Measurements from ENCODE around the gene PHLDA3. TPM values are rescaled to one million over a fixed set of nuclear protein-coding genes. Genes with fewer than 3 reads are reported as not detected.

The PHLDA3 gene
- total and polyA plus RNA-seq, 7 donors, result 3.2 to 135 (median 93.4) TPM

- 73 to 78% methylated on average over 5 of the region's 5 CpGs for WGBS, 2 donors
- intact Hi-C loops (cut with DNase I), result loop anchor here (1.0 to 2.0 kb wide), 2 partner anchors 32 to 64 kb away; no protein-coding TSS in a partner anchor
- no peaks in the 10 kb centered on the region for H3K9me3 ChIP-seq
- DNase-seq, result peak; percentile 80
- no peaks in the 10 kb centered on the region for H3K27me3 ChIP-seq
- H3K27ac ChIP-seq, result peak overlapping the region; percentile 9 to 78 (median 70)
- peaks cover 0 to 35% (median 34%) of the 10 kb centered on the region in 4 donors for H3K4me1 ChIP-seq
- H3K4me3 ChIP-seq, result no peak overlapping the region
- TF ChIP-seq, protein P1, sequence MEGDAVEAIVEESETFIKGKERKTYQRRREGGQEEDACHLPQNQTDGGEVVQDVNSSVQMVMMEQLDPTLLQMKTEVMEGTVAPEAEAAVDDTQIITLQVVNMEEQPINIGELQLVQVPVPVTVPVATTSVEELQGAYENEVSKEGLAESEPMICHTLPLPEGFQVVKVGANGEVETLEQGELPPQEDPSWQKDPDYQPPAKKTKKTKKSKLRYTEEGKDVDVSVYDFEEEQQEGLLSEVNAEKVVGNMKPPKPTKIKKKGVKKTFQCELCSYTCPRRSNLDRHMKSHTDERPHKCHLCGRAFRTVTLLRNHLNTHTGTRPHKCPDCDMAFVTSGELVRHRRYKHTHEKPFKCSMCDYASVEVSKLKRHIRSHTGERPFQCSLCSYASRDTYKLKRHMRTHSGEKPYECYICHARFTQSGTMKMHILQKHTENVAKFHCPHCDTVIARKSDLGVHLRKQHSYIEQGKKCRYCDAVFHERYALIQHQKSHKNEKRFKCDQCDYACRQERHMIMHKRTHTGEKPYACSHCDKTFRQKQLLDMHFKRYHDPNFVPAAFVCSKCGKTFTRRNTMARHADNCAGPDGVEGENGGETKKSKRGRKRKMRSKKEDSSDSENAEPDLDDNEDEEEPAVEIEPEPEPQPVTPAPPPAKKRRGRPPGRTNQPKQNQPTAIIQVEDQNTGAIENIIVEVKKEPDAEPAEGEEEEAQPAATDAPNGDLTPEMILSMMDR (IDR thresholded peaks at IDR 0.05), result no peak
- TF ChIP-seq POLR2AphosphoS5 (IDR thresholded peaks at IDR 0.05), result peak; percentile 29 to 64 (median 44)
- peak in 2 of 4 donors; percentile 47 to 78 for TF ChIP-seq EP300 (IDR thresholded peaks at IDR 0.05)
- H3K36me3 ChIP-seq, result no peaks in the 10 kb centered on the region
These were observed 20.0 kb downstream of the PHLDA3 start for GRCh38 chr1:201448990-201449389.

DNA sequence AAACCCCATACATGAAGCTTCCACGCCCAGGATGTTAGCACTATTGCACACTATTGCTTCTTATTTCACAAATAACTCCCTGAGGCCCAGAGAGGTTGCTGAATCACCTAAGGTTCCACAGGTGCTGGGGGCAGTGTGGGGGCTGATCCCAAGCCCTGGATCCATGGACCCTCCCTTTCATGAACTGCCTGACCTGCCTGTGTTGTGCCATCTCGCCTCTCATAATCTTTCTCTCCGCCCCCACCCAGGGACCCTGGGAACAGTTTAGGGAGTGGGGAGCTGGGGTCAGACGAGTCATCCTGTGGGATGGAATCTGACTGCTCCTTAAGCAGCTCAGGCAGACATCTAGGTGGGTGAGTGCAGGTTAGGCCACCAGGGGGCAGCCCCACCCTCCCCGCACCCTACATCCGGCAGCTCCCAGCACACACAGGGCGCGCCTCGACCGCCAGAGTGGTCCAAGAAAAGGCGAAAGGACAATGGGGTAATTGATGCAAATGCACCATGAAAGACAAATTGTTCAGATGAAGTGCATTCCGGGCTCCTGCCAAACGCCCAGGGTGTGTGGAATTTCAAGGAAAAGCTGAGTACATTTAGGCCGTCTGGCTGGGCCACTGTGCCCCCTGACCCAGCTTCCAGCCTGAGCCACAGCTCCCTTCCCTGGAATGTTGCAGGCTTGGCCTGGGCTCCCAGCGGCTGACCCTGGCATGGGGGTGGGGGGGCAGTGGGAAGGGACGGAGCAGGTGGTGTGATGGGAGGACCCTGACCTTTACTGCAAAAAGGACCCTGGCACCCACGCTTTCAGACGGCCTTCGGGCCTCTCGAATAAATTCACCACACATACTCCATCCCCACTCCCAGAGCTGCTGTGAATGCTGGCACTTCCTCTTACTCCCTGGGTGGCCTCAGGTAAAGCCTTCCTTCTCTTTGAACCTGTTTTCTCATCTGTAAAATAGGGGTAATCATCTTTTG lies 20.8 kb downstream of the PHLDA3 start:
- H3K36me3 ChIP-seq, result no peaks in the 10 kb centered on the region
- DNase-seq, result peak; percentile 93
- intact Hi-C loops (cut with DNase I), result loop anchor here (1.0 to 2.0 kb wide), 2 partner anchors 33 to 65 kb away; no protein-coding TSS in a partner anchor
- no peaks in the 10 kb centered on the region for H3K9me3 ChIP-seq
- no peaks in the 10 kb centered on the region for H3K27me3 ChIP-seq
- 22 to 36% methylated on average over 20 of the region's 20 CpGs for WGBS, 2 donors
- TF ChIP-seq EP300 (IDR thresholded peaks at IDR 0.05), result peak in 1 of 4 donors; percentile 41
- TF ChIP-seq POLR2AphosphoS5 (IDR thresholded peaks at IDR 0.05), result peak; percentile 35 to 45 (median 42)
- no peak for TF ChIP-seq POLR2A (IDR thresholded peaks at IDR 0.05)
- TF ChIP-seq, protein P1 (IDR thresholded peaks at IDR 0.05), result peak; percentile 78 to 92 (median 84)
- peak overlapping the region; percentile 9 to 78 (median 68) for H3K27ac ChIP-seq
- no peak overlapping the region for H3K4me3 ChIP-seq
- peaks cover 0 to 35% (median 34%) of the 10 kb centered on the region in 4 donors for H3K4me1 ChIP-seq

DNA sequence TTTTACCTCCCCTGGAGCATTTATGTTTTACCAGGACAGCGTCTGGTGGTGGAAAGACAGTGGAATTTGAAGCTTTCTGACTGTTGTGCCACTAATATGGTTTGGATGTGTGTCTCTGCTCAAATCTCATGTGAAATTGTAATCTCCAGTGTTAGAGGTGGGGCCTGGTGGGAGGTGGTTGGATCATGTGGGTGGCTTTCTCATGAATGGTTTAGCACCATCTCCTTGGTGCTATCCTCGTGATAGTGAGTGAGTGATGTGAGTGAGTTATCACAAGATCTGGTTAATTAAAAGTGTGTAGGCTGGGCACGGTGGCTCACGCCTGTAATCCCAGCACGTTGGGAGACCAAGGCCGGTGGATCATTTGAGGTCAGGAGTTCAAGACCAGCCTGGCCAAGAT lies 23.7 kb downstream of the PHLDA3 start:
- 84 to 92% methylated on average over 6 of the region's 6 CpGs for WGBS, 2 donors
- no peaks in the 10 kb centered on the region for H3K9me3 ChIP-seq
- intact Hi-C loops (cut with DNase I), result no loop called here
- H3K4me3 ChIP-seq, result no peak overlapping the region
- no peak for DNase-seq
- no peak overlapping the region for H3K27ac ChIP-seq
- TF ChIP-seq POLR2A (IDR thresholded peaks at IDR 0.05) (no peak), EP300 (IDR thresholded peaks at IDR 0.05) (no peak), POLR2AphosphoS5 (IDR thresholded peaks at IDR 0.05) (no peak)
- TF ChIP-seq, protein P1 (IDR thresholded peaks at IDR 0.05), result no peak
- H3K36me3 ChIP-seq, result no peaks in the 10 kb centered on the region
- peaks cover 0 to 22% (median 21%) of the 10 kb centered on the region in 4 donors for H3K4me1 ChIP-seq
- no peaks in the 10 kb centered on the region for H3K27me3 ChIP-seq

- Histone ChIP-seq H3K36me3 (no peaks in the 10 kb centered on the region), H3K9me3 (no peaks in the 10 kb centered on the region), H3K27me3 (no peaks in the 10 kb centered on the region), H3K4me3 (no peak overlapping the region), H3K27ac (no peak overlapping the region), H3K4me1 (peaks cover 0 to 17% (median 16%) of the 10 kb centered on the region in 4 donors)
- 80 to 83% methylated on average over 4 of the region's 4 CpGs for WGBS, 2 donors
- intact Hi-C loops (cut with DNase I), result no loop called here
- TF ChIP-seq EP300 (IDR thresholded peaks at IDR 0.05) (no peak), POLR2AphosphoS5 (IDR thresholded peaks at IDR 0.05) (no peak), POLR2A (IDR thresholded peaks at IDR 0.05) (no peak)
- TF ChIP-seq, protein P1 (IDR thresholded peaks at IDR 0.05), result no peak
- DNase-seq, result no peak
These were observed 24.2 kb downstream of the PHLDA3 start for GRCh38 chr1:201444792-201445191.

All from sigmoid colon (tissue), 7 donors.